Peyer's patch (tissue), 4 donors: Measurements from ENCODE around the gene IQCH.

Experiments used
- POLR2A ChIP-seq, 2 donors: fragments of 450-650 bp; IDR thresholded peaks; one replicate each; pipeline ENCODE4 v1.5.1; 2017; ENCODE audit warnings: antibody characterized with exemption in 2 of 2, mild to moderate bottlenecking in 2 of 2, moderate library complexity in 2 of 2
- TF ChIP-seq, protein P1 (sequence below), 6 experiments: fragments of 450-650 bp in 4 of 6; fragments of 200-600 bp in 2 of 6; sonication (generic) in 1 of 6; IDR thresholded peaks; one replicate each; pipeline ENCODE4 v1.5.1; 2017 to 2019; ENCODE audit warnings: antibody characterized with exemption in 6 of 6, mild to moderate bottlenecking in 3 of 6, moderate library complexity in 1 of 6

DNA sequence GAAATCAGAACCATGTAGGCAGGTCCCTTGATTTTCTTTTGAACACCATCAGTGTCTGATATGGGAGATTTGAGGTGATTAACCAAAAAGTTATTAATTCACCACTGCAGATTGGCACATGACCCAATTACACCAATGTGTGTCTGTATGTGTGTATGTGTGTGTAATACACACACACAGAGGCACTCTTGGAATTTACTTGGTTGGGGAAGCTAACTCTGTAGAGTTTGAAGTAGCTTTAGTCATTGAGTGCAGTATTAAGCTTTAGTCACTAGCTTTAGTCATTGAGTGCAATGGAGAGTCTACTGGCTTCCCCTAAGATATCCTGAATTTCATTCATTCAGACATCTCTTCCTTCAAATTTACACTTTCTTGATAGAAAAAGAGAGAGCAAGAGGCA lies 156.9 kb downstream of the IQCH start:
- no peak for TF ChIP-seq POLR2A (IDR thresholded peaks at IDR 0.05)
- TF ChIP-seq, protein P1, sequence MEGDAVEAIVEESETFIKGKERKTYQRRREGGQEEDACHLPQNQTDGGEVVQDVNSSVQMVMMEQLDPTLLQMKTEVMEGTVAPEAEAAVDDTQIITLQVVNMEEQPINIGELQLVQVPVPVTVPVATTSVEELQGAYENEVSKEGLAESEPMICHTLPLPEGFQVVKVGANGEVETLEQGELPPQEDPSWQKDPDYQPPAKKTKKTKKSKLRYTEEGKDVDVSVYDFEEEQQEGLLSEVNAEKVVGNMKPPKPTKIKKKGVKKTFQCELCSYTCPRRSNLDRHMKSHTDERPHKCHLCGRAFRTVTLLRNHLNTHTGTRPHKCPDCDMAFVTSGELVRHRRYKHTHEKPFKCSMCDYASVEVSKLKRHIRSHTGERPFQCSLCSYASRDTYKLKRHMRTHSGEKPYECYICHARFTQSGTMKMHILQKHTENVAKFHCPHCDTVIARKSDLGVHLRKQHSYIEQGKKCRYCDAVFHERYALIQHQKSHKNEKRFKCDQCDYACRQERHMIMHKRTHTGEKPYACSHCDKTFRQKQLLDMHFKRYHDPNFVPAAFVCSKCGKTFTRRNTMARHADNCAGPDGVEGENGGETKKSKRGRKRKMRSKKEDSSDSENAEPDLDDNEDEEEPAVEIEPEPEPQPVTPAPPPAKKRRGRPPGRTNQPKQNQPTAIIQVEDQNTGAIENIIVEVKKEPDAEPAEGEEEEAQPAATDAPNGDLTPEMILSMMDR (IDR thresholded peaks at IDR 0.05): no peak
